Smooth muscle cell (in vitro differentiated cells): Measurements from ENCODE around the gene WDR59. TPM values are rescaled to one million over a fixed set of nuclear protein-coding genes. Genes with fewer than 3 reads are reported as not detected.

ENCODE experiments used
- DNase-seq: peaks from one replicate; lab custom pipeline; 2025; ENCODE audit not compliant: unreplicated experiment; lab: John Stamatoyannopoulos, UW
- H2AFZ ChIP-seq: fragments of 200-600 bp; sonication (generic); 2 replicates; pipeline ENCODE4 v1.6.0; 2016; ENCODE audit warnings: antibody characterized with exemption, low read depth, mild to moderate bottlenecking
- H3F3A ChIP-seq: fragments of 200-600 bp; sonication (generic); 2 replicates; pipeline ENCODE4 v1.6.0; 2017; ENCODE audit warnings: antibody characterized with exemption, low read depth
- H3K27ac ChIP-seq: fragments of 200-600 bp; sonication (generic); 2 replicates; pipeline ENCODE4 v1.5.1; 2016; ENCODE audit warnings: low read depth, mild to moderate bottlenecking
- H3K27me3 ChIP-seq: fragments of 200-600 bp; sonication (generic); 2 replicates; pipeline ENCODE4 v1.6.1; 2016; ENCODE audit warnings: low read depth, mild to moderate bottlenecking
- H3K36me3 ChIP-seq: fragments of 200-600 bp; sonication (generic); 2 replicates; pipeline ENCODE4 v1.5.1; 2016; ENCODE audit warnings: low read depth
- H3K4me1 ChIP-seq: fragments of 200-600 bp; sonication (generic); 2 replicates; pipeline ENCODE4 v1.5.1; 2016; ENCODE audit warnings: low read depth
- H3K4me2 ChIP-seq: fragments of 200-600 bp; sonication (generic); 2 replicates; pipeline ENCODE4 v1.6.0; 2016; ENCODE audit warnings: mild to moderate bottlenecking
- H3K4me3 ChIP-seq: fragments of 200-600 bp; sonication (generic); 2 replicates; pipeline ENCODE4 v1.5.1; 2016; ENCODE audit warnings: mild to moderate bottlenecking
- H3K79me2 ChIP-seq: fragments of 200-600 bp; sonication (generic); 2 replicates; pipeline ENCODE4 v1.6.0; 2016; ENCODE audit warnings: low read depth, mild to moderate bottlenecking
- H3K9ac ChIP-seq: fragments of 200-600 bp; sonication (generic); 2 replicates; pipeline ENCODE4 v1.6.0; 2016; ENCODE audit warnings: low read depth
- H3K9me3 ChIP-seq: fragments of 200-600 bp; sonication (generic); replicated peaks from 2 replicates; pipeline ENCODE4 v1.5.1; 2016; ENCODE audit warnings: low read depth
- H4K20me1 ChIP-seq: fragments of 200-600 bp; sonication (generic); 2 replicates; pipeline ENCODE4 v1.6.0; 2016; ENCODE audit warnings: low read depth
- CTCF ChIP-seq: fragments of 200-600 bp; sonication (generic); IDR thresholded peaks from 2 replicates; pipeline ENCODE4 v1.5.1; 2017; ENCODE audit warnings: borderline replicate concordance, mild to moderate bottlenecking, antibody characterized with exemption; ENCODE audit not compliant: insufficient read depth, poor library complexity, severe bottlenecking
- WGBS: methylation state at CpG from one replicate; pipeline ENCODE4 v1.1.7; 2016; ENCODE audit warnings: low lambda C conversion rate; 5-methylcytosine and 5-hydroxymethylcytosine counted together
- polyA plus RNA-seq: library from polyadenylated mRNA; unstranded; fragments of >200 nt; fragmentation: Nextera tagmentation; extraction: Ambion mirVana; gene quantifications from 2 replicates; pipeline ENCODE4 v1.2.1, GENCODE V29; 2016
- total RNA-seq: library from RNA; depleted of rRNA; stranded (reverse); fragments of >200 nt; gene quantifications from 2 replicates; pipeline ENCODE4 v1.2.3, GENCODE V29; 2014

WDR59 gene
- total and polyA plus RNA-seq, 2 experiments from 2014 or later = 14.3 to 19.2 TPM

- 81% methylated on average over 3 of the region's 3 CpGs for WGBS
- H3F3A ChIP-seq = no peaks in the 10 kb centered on the region
- no peak for DNase-seq
- H3K9me3 ChIP-seq = peaks cover 12% of the 10 kb centered on the region
- H3K4me3 ChIP-seq = no peak overlapping the region
- peaks cover 55% of the 10 kb centered on the region for H4K20me1 ChIP-seq
- no peak for TF ChIP-seq CTCF
- no peak overlapping the region for H3K9ac ChIP-seq
- H3K79me2 ChIP-seq = peaks cover 64% of the 10 kb centered on the region
- no peaks in the 10 kb centered on the region for H3K27me3 ChIP-seq
- no peaks in the 10 kb centered on the region for H3K36me3 ChIP-seq
- H3K27ac ChIP-seq = peak overlapping the region; percentile 64
- H3K4me1 ChIP-seq = no peaks in the 10 kb centered on the region
- H2AFZ ChIP-seq = no peak overlapping the region
- peak overlapping the region; percentile 16 for H3K4me2 ChIP-seq
Measured at GRCh38 chr16:75025761-75026160, 40.8 kb upstream of the WDR59 start.

- H3K27me3 ChIP-seq = no peaks in the 10 kb centered on the region
- H3K4me1 ChIP-seq = no peaks in the 10 kb centered on the region
- 69% methylated on average over 4 of the region's 4 CpGs for WGBS
- H3F3A ChIP-seq = no peaks in the 10 kb centered on the region
- no peak overlapping the region for H3K9ac ChIP-seq
- no peak overlapping the region for H3K4me2 ChIP-seq
- H3K27ac ChIP-seq = no peak overlapping the region
- TF ChIP-seq CTCF = no peak
- DNase-seq = no peak
- no peak overlapping the region for H3K4me3 ChIP-seq
- no peaks in the 10 kb centered on the region for H3K36me3 ChIP-seq
- H4K20me1 ChIP-seq = peaks cover 53% of the 10 kb centered on the region
- H2AFZ ChIP-seq = no peak overlapping the region
- H3K9me3 ChIP-seq = peaks cover 12% of the 10 kb centered on the region
- peaks cover 65% of the 10 kb centered on the region for H3K79me2 ChIP-seq
Measured at GRCh38 chr16:75024594-75024993, 39.7 kb upstream of the WDR59 start.

DNA sequence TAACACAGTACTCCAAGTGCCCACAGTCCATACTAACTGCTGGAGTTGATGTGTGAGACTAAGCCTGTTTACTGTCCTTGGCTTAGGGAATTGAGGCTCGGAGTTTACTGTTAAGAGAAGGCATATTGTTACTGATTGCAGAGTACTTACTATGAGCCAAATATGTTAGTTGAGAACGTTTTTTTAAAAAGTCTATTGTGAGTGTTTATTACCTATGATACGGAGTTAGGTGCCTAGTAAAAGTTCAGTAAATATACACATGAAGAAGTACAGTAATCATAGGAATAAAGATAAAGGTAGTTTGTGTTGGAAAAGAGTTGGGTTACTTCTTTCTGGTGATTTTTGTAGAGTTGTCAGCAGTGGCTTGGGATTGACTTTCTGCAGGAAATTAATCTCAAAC lies 39.3 kb upstream of the WDR59 start:
- Histone ChIP-seq H4K20me1 (peaks cover 51% of the 10 kb centered on the region), H3K4me3 (no peak overlapping the region), H3K27ac (no peak overlapping the region), H3K4me1 (no peaks in the 10 kb centered on the region), H3K27me3 (no peaks in the 10 kb centered on the region), H3K36me3 (no peaks in the 10 kb centered on the region), H3K9ac (no peak overlapping the region), H3K4me2 (no peak overlapping the region), H3K9me3 (peaks cover 12% of the 10 kb centered on the region), H2AFZ (no peak overlapping the region), H3F3A (no peaks in the 10 kb centered on the region), H3K79me2 (peaks cover 69% of the 10 kb centered on the region)
- no peak for DNase-seq
- TF ChIP-seq CTCF = no peak
- WGBS = 78% methylated on average over 3 of the region's 3 CpGs

DNA sequence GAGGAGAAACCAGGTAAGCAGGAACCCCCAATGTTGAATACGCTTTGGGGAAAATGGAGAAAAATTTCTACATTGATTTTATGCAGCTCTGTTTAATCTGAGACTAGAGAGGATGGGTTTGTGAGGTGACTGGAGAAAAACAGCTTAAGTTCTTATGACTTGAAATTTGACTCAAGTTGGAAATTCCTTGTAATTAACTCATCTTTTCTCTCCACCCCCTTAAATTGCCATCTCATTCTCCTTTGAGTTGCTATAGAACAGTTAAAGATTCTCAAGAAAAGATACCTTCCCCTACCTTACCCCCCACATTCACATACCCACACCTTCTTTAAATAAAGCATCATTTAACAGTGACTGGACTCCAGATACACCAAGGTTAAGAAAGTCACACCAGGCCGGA lies 38.1 kb upstream of the WDR59 start:
- peaks cover 51% of the 10 kb centered on the region for H4K20me1 ChIP-seq
- H2AFZ ChIP-seq = no peak overlapping the region
- no peaks in the 10 kb centered on the region for H3K27me3 ChIP-seq
- H3K4me3 ChIP-seq = no peak overlapping the region
- no peaks in the 10 kb centered on the region for H3K36me3 ChIP-seq
- WGBS = 87% methylated on average over 2 of the region's 2 CpGs
- H3F3A ChIP-seq = no peaks in the 10 kb centered on the region
- H3K4me1 ChIP-seq = no peaks in the 10 kb centered on the region
- no peak overlapping the region for H3K9ac ChIP-seq
- DNase-seq = no peak
- H3K4me2 ChIP-seq = no peak overlapping the region
- H3K27ac ChIP-seq = no peak overlapping the region
- peaks cover 12% of the 10 kb centered on the region for H3K9me3 ChIP-seq
- no peak for TF ChIP-seq CTCF
- peaks cover 72% of the 10 kb centered on the region for H3K79me2 ChIP-seq
